ENCODE measurements around the gene KRI1. TPM values are rescaled to one million over a fixed set of nuclear protein-coding genes. Genes with fewer than 3 reads are reported as not detected.
"Not testable (repeated sequence)": the region's sequence is repeated elsewhere in the genome, so short reads cannot be mapped to it uniquely, and the experiment has no call there.

KRI1 gene
- polyA plus RNA-seq, 1 of the 3 experiments (the other 2 are of a cell fraction) = 26.7 TPM

DNA sequence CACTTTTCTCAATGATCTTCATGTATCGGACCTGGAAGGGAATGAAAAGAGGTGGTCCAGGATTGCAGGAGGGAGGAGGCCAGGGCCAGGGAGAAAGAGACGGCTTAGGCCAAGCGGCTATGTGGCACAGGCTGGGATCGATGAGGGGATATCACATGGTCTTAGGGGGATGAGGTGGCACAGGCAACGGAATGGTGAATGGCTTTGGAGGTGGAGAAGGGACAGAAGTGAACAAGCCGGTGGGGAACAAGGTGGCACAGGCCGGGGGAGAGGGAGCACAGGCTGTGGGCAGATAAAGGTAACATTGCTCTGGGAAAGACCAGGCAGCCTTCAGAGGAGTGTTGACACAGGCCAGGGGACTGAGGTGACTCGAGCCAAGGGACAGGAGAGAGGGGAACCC lies 8.7 kb upstream of the KRI1 start:
- Histone ChIP-seq H3K36me3 (replicated peaks in 1 of 2; ENCODE audit: control insufficient read depth in 1 of 2, insufficient read depth in 2 of 2, low read length in 1 of 2) (no peaks in the 10 kb centered on the region), H3K9me2 (no peaks in the 10 kb centered on the region), H3K79me2 (ENCODE audit: insufficient read depth) (no peaks in the 10 kb centered on the region), H3K4me1 (ENCODE audit: control insufficient read depth in 1 of 2, insufficient read depth in 2 of 2, low read depth in 1 of 2, low read length in 1 of 2) (peaks cover 0 to 6% of the 10 kb centered on the region in 2 experiments; a peak in 1 of 4 replicates), H3K27ac (ENCODE audit: low read depth in 2 of 2, low read length in 1 of 2) (no peak overlapping the region), H3K9me3 (no peaks in the 10 kb centered on the region), H3K9ac (no peak overlapping the region), H3K4me3 (ENCODE audit: low read depth in 2 of 2, low read length in 1 of 2) (no peak overlapping the region), H3K27me3 (ENCODE audit: insufficient read depth) (no peaks in the 10 kb centered on the region), H2AFZ (ENCODE audit: low read depth) (no peak overlapping the region), H3K4me2 (no peak overlapping the region), H3F3A (replicated peaks; ENCODE audit: insufficient read depth) (peaks cover 4% of the 10 kb centered on the region), H4K20me1 (ENCODE audit: insufficient read depth) (no peaks in the 10 kb centered on the region)
- DNase-seq = no peak
- ChIA-PET POLR2A (no interaction called here), CTCF (interaction anchor here (2.3 to 7.6 kb wide), 3 partner anchors 33 to 125 kb away, joined by 8 to 46 read pairs (median 12); no protein-coding TSS in a partner anchor)
- 90% methylated on average over 8 of the region's 8 CpGs for WGBS (ENCODE audit: low lambda C conversion rate)
- TF ChIP-seq SIN3A (IDR thresholded peaks at IDR 0.05; ENCODE audit: borderline replicate concordance, low read depth, low read length) (no peak), RXRA (IDR thresholded peaks at IDR 0.05; ENCODE audit: borderline replicate concordance, low read depth) (no peak), RFX5 (IDR thresholded peaks at IDR 0.05; ENCODE audit: low read length) (no peak), SMC3 (IDR thresholded peaks at IDR 0.05; ENCODE audit: low read depth, low read length) (no peak), RCOR1 (IDR thresholded peaks at IDR 0.05; ENCODE audit: low read length) (no peak), POLR2AphosphoS5 (IDR thresholded peaks at IDR 0.05; ENCODE audit: low read depth, low read length) (no peak), YY1 (IDR thresholded peaks at IDR 0.05; ENCODE audit: low read depth) (no peak), ELF1 (IDR thresholded peaks at IDR 0.05) (no peak), TCF12 (IDR thresholded peaks at IDR 0.05) (no peak)

GRCh38 chr19:10573793-10574192 lies 8.0 kb upstream of the KRI1 start:
- CTCF ChIA-PET = interaction anchor here (1.1 to 7.6 kb wide), 7 partner anchors 7 to 126 kb away, joined by 3 to 46 read pairs (median 8); no protein-coding TSS in a partner anchor
- WGBS (ENCODE audit: low lambda C conversion rate) = 82% methylated on average over 6 of the region's 6 CpGs
- POLR2A ChIA-PET = not testable (repeated sequence)

GRCh38 chr19:10568826-10569651 lies 3.2 kb upstream of the KRI1 start, which contains the start of gene CDKN2D:
TSS of gene CDKN2D (minus strand) at chr19:10568979. CDS start at chr19:10568653, 326 bp downstream.
- DNase-seq = peak; percentile 96
- peaks cover 32% of the 10 kb centered on the region for H3K79me2 ChIP-seq (ENCODE audit: insufficient read depth)
- H4K20me1 ChIP-seq (ENCODE audit: insufficient read depth) = no peaks in the 10 kb centered on the region
- no peaks in the 10 kb centered on the region for H3K36me3 ChIP-seq (replicated peaks in 1 of 2; ENCODE audit: control insufficient read depth in 1 of 2, insufficient read depth in 2 of 2, low read length in 1 of 2)
- POLR2A ChIA-PET = interaction anchor here (0.6 kb wide), 1 partner anchor 66 kb away, joined by 3 read pairs; the partner anchor contains the start of gene KEAP1
- peaks cover 8 to 32% of the 10 kb centered on the region in 2 experiments; a peak in 3 of 4 replicates for H3K4me1 ChIP-seq (ENCODE audit: control insufficient read depth in 1 of 2, insufficient read depth in 2 of 2, low read depth in 1 of 2, low read length in 1 of 2)
- peak within 1 kb of the TSS; percentile 94 for H3K4me2 ChIP-seq
- peak within 1 kb of the TSS; percentile 87 for H3K9ac ChIP-seq
- H3K27ac ChIP-seq (ENCODE audit: low read depth in 2 of 2, low read length in 1 of 2) = peak within 1 kb of the TSS; percentile 77 to 88
- peak within 1 kb of the TSS; percentile 84 for H2AFZ ChIP-seq (ENCODE audit: low read depth)
- CTCF ChIA-PET = interaction anchor here (0.7 to 6.4 kb wide), 10 partner anchors 12 to 297 kb away, joined by 3 to 42 read pairs (median 4); partner anchors contain the start of gene QTRT1
- no peaks in the 10 kb centered on the region for H3K27me3 ChIP-seq (ENCODE audit: insufficient read depth)
- peak within 1 kb of the TSS; percentile 70 to 76 for H3K4me3 ChIP-seq (ENCODE audit: low read depth in 2 of 2, low read length in 1 of 2)
- H3F3A ChIP-seq (replicated peaks; ENCODE audit: insufficient read depth) = peaks cover 13% of the 10 kb centered on the region
- WGBS (ENCODE audit: low lambda C conversion rate) = under 1% methylated on average over 48 of the region's 71 CpGs
- no peaks in the 10 kb centered on the region for H3K9me2 ChIP-seq
- H3K9me3 ChIP-seq = no peaks in the 10 kb centered on the region
- TF ChIP-seq MAX (IDR thresholded peaks at IDR 0.05; ENCODE audit: low read depth) (peak; percentile 92), SMC3 (IDR thresholded peaks at IDR 0.05; ENCODE audit: low read depth, low read length) (no peak), POLR2AphosphoS5 (IDR thresholded peaks at IDR 0.05; ENCODE audit: low read depth, low read length) (no peak; the same call in 1 of the 2 replicates), RFX5 (IDR thresholded peaks at IDR 0.05; ENCODE audit: low read length) (peak; percentile 99), RXRA (IDR thresholded peaks at IDR 0.05; ENCODE audit: borderline replicate concordance, low read depth) (peak; percentile 86; the same call in 1 of the 2 replicates), IRF3 (IDR thresholded peaks at IDR 0.05; ENCODE audit: low read depth, low read length) (no peak; the same call in none of the 2 replicates), PBX3 (IDR thresholded peaks at IDR 0.05) (no peak), NFIC (IDR thresholded peaks at IDR 0.05; ENCODE audit: borderline replicate concordance) (no peak), ELF1 (IDR thresholded peaks at IDR 0.05) (no peak), JUND (IDR thresholded peaks at IDR 0.05) (no peak), CHD2 (IDR thresholded peaks at IDR 0.05; ENCODE audit: low read length, partially characterized antibody) (peak; percentile 86), TCF12 (IDR thresholded peaks at IDR 0.05) (no peak), YY1 (IDR thresholded peaks at IDR 0.05; ENCODE audit: low read depth) (peak; percentile 62; the same call in 1 of the 2 replicates)
- TF ChIP-seq, protein P1, sequence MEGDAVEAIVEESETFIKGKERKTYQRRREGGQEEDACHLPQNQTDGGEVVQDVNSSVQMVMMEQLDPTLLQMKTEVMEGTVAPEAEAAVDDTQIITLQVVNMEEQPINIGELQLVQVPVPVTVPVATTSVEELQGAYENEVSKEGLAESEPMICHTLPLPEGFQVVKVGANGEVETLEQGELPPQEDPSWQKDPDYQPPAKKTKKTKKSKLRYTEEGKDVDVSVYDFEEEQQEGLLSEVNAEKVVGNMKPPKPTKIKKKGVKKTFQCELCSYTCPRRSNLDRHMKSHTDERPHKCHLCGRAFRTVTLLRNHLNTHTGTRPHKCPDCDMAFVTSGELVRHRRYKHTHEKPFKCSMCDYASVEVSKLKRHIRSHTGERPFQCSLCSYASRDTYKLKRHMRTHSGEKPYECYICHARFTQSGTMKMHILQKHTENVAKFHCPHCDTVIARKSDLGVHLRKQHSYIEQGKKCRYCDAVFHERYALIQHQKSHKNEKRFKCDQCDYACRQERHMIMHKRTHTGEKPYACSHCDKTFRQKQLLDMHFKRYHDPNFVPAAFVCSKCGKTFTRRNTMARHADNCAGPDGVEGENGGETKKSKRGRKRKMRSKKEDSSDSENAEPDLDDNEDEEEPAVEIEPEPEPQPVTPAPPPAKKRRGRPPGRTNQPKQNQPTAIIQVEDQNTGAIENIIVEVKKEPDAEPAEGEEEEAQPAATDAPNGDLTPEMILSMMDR (IDR thresholded peaks at IDR 0.05) = no peak

More at GRCh38 chr19:10573793-10574192, 8.0 kb upstream of the KRI1 start:
- H2AFZ ChIP-seq (ENCODE audit: low read depth); H4K20me1 ChIP-seq (ENCODE audit: insufficient read depth); H3F3A ChIP-seq (replicated peaks; ENCODE audit: insufficient read depth); H3K36me3 ChIP-seq (replicated peaks in 1 of 2; ENCODE audit: control insufficient read depth in 1 of 2, insufficient read depth in 2 of 2, low read length in 1 of 2); H3K9ac ChIP-seq; H3K79me2 ChIP-seq (ENCODE audit: insufficient read depth); H3K27ac ChIP-seq (ENCODE audit: low read depth in 2 of 2, low read length in 1 of 2); H3K9me3 ChIP-seq; H3K4me1 ChIP-seq (ENCODE audit: control insufficient read depth in 1 of 2, insufficient read depth in 2 of 2, low read depth in 1 of 2, low read length in 1 of 2); H3K4me2 ChIP-seq; H3K4me3 ChIP-seq (ENCODE audit: low read depth in 2 of 2, low read length in 1 of 2); H3K27me3 ChIP-seq (ENCODE audit: insufficient read depth); H3K9me2 ChIP-seq; DNase-seq: not testable (repeated sequence)

Data from SK-N-SH (cell line).